ENCODE results near the gene NOLC1.
A peak's percentile ranks its signal among the peaks of the same experiment; 100 is the strongest.
"Not testable (repeated sequence)": the region's sequence is repeated elsewhere in the genome, so short reads cannot be mapped to it uniquely, and the experiment has no call there.

NOLC1 gene

GRCh38 chr10:102154466-102155116 lies 2.4 kb downstream of the NOLC1 start:
- no peak for DNase-seq (ENCODE audit: low read depth)

GRCh38 chr10:102157224-102157623 lies 5.0 kb downstream of the NOLC1 start:
- no peak for DNase-seq (ENCODE audit: low read depth)

- DNase-seq (ENCODE audit: low read depth), result peak; percentile 61
Measured at GRCh38 chr10:102159051-102159597, 6.9 kb downstream of the NOLC1 start.

GRCh38 chr10:102159831-102160230 lies 7.6 kb downstream of the NOLC1 start:
- no peak for DNase-seq (ENCODE audit: low read depth)

GRCh38 chr10:102163342-102163989 lies 11.3 kb downstream of the NOLC1 start:
- no peak for DNase-seq (ENCODE audit: low read depth)

- no peak for DNase-seq (ENCODE audit: low read depth)
Measured at GRCh38 chr10:102167861-102168260, 15.7 kb downstream of the NOLC1 start.

- DNase-seq (ENCODE audit: low read depth), result no peak
Measured at GRCh38 chr10:102170602-102171001, 18.4 kb downstream of the NOLC1 start.

- DNase-seq (ENCODE audit: low read depth), result no peak
Measured at GRCh38 chr10:102172288-102172687, 20.1 kb downstream of the NOLC1 start.

GRCh38 chr10:102175415-102175814 lies 23.2 kb downstream of the NOLC1 start:
- peak; percentile 57 for DNase-seq (ENCODE audit: low read depth)

- DNase-seq (ENCODE audit: low read depth), result no peak
Measured at GRCh38 chr10:102184606-102185005, 32.4 kb downstream of the NOLC1 start.

GRCh38 chr10:102185272-102185671 lies 33.1 kb downstream of the NOLC1 start:
- DNase-seq (ENCODE audit: low read depth), result no peak

- DNase-seq (ENCODE audit: low read depth), result no peak
Measured at GRCh38 chr10:102185811-102186527, 33.8 kb downstream of the NOLC1 start.

- DNase-seq (ENCODE audit: low read depth), result no peak
Measured at GRCh38 chr10:102188298-102188940, 36.2 kb downstream of the NOLC1 start.

- not testable (repeated sequence) for DNase-seq (ENCODE audit: low read depth)
Measured at GRCh38 chr10:102188941-102189898, 37.0 kb downstream of the NOLC1 start.

- no peak for DNase-seq (ENCODE audit: low read depth)
Measured at GRCh38 chr10:102191956-102192355, 39.8 kb downstream of the NOLC1 start.

GRCh38 chr10:102195296-102195870 lies 43.2 kb downstream of the NOLC1 start:
- DNase-seq (ENCODE audit: low read depth), result peak; percentile 9

GRCh38 chr10:102196893-102197292 lies 44.7 kb downstream of the NOLC1 start:
- DNase-seq (ENCODE audit: low read depth), result no peak

GRCh38 chr10:102198027-102198426 lies 45.8 kb downstream of the NOLC1 start:
- DNase-seq (ENCODE audit: low read depth), result no peak

- no peak for DNase-seq (ENCODE audit: low read depth)
Measured at GRCh38 chr10:102200751-102201640, 48.8 kb downstream of the NOLC1 start.

GRCh38 chr10:102202386-102202785 lies 50.2 kb downstream of the NOLC1 start:
- no peak for DNase-seq (ENCODE audit: low read depth)
